ENCODE measurements around the gene RAB37. TPM values are rescaled to one million over a fixed set of nuclear protein-coding genes. Genes with fewer than 3 reads are reported as not detected.

The RAB37 gene
- total RNA-seq, 2 experiments from 2014 or later, result 2.1 to 2.3 TPM

- no peak for DNase-seq
- intact Hi-C loops (cut with micrococcal nuclease), result no loop called here
- CTCF ChIA-PET, result interaction anchor here (0.7 kb wide), 1 partner anchor 547 kb away, joined by 3 read pairs; no protein-coding TSS in a partner anchor
- Mint-ChIP-seq H3K27me3 (ENCODE audit: low read depth) (peaks cover 5% of the 10 kb centered on the region), H3K27ac (no peak overlapping the region), H3K36me3 (ENCODE audit: low read depth) (no peaks in the 10 kb centered on the region), H3K4me1 (ENCODE audit: low read depth) (peaks cover 7% of the 10 kb centered on the region), H3K9me3 (no peaks in the 10 kb centered on the region), H3K4me3 (no peak overlapping the region)
Observed at GRCh38 chr17:74711058-74711824, 25.8 kb upstream of the RAB37 start.

DNA sequence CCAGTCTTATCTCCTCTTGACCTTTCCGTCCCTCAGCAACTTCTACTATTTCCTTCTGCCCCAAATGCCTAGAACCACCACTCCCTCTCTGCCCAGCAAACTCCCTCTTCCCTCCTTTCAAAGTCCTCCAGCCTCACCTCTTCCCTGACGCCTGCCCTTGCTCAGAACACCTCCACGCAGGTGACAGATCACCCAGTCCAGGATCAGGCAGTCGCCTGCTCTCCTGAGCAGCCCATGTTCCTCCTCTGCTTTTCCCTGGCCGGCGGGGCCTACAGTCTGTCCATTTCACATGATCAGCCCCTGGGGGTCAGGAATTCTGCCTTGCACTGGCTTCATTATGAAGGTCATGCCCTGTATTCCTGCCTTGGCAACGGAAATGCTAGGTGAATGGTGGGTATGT, 24.8 kb upstream of the RAB37 start:
- CTCF ChIA-PET, result no interaction called here
- Mint-ChIP-seq H3K27me3 (ENCODE audit: low read depth) (peaks cover 5% of the 10 kb centered on the region), H3K4me1 (ENCODE audit: low read depth) (peaks cover 7% of the 10 kb centered on the region), H3K27ac (no peak overlapping the region), H3K4me3 (no peak overlapping the region), H3K36me3 (ENCODE audit: low read depth) (no peaks in the 10 kb centered on the region), H3K9me3 (no peaks in the 10 kb centered on the region)
- no peak for DNase-seq
- intact Hi-C loops (cut with micrococcal nuclease), result no loop called here

DNA sequence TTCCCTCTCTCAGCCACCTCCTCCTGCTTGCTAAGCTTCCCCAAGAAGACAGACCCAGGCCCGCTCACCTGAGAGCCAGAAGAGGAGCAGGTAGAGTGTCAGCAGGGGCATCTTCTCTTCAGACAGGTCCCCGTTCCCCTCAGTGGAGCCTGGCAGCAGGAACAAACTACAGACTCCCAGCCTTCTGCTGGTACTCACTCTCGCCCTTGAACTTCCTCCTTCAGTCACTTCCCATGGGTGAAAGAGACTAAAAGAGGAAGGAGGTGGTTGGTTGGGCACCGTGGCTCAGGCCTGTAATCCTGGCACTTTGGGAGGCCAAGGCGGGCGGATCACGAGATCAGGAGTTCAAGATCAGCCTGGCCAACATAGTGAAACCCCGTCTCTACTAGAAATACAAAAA, 24.3 kb upstream of the RAB37 start, which contains the start of gene CD300LF:
CD300LF (minus strand) TSS at position 168 of the 400 bp plus-strand sequence; CDS start at position 111, 57 bp downstream.
- DNase-seq, result no peak
- Mint-ChIP-seq H3K36me3 (ENCODE audit: low read depth) (no peaks in the 10 kb centered on the region), H3K9me3 (no peaks in the 10 kb centered on the region), H3K4me3 (no peak within 1 kb of the TSS), H3K27me3 (ENCODE audit: low read depth) (peaks cover 5% of the 10 kb centered on the region), H3K4me1 (ENCODE audit: low read depth) (peaks cover 7% of the 10 kb centered on the region), H3K27ac (no peak within 1 kb of the TSS)
- intact Hi-C loops (cut with micrococcal nuclease), result no loop called here
- CTCF ChIA-PET, result interaction anchor here (0.6 kb wide), 1 partner anchor 101 kb away, joined by 3 read pairs; no protein-coding TSS in a partner anchor

- intact Hi-C loops (cut with micrococcal nuclease), result no loop called here
- H3K4me1 Mint-ChIP-seq (ENCODE audit: low read depth), result peaks cover 7% of the 10 kb centered on the region
- H3K9me3 Mint-ChIP-seq, result no peaks in the 10 kb centered on the region
- peaks cover 5% of the 10 kb centered on the region for H3K27me3 Mint-ChIP-seq (ENCODE audit: low read depth)
- no peak for DNase-seq
- H3K27ac Mint-ChIP-seq, result no peak overlapping the region
- CTCF ChIA-PET, result interaction anchor here (0.6 kb wide), 1 partner anchor 101 kb away, joined by 3 read pairs; no protein-coding TSS in a partner anchor
- no peak overlapping the region for H3K4me3 Mint-ChIP-seq
- H3K36me3 Mint-ChIP-seq (ENCODE audit: low read depth), result no peaks in the 10 kb centered on the region
Observed at GRCh38 chr17:74713171-74713755, 23.8 kb upstream of the RAB37 start.

DNA sequence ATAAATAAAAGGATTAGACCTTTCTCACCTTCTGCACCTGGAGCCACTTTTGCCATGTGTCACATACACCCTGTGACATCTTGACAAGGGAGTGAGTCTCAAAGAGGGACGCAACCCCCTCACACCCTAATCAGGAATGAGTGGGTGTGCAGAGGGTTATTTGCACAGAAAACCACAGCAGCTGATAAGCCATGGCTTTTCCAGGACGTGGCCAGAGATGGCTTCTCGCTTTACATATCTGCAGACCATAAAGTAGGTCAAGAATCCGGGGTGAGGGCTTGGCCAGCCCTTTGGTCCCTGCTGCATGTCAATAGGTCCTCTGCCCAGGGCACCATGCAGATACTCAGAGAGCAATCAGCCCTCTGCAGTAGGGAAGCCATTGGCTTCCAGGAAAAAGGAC, 21.9 kb upstream of the RAB37 start:
- no peak for DNase-seq
- intact Hi-C loops (cut with micrococcal nuclease), result no loop called here
- CTCF ChIA-PET, result no interaction called here
- Mint-ChIP-seq H3K36me3 (ENCODE audit: low read depth) (no peaks in the 10 kb centered on the region), H3K27ac (no peak overlapping the region), H3K4me3 (no peak overlapping the region), H3K27me3 (ENCODE audit: low read depth) (peaks cover 5% of the 10 kb centered on the region), H3K9me3 (no peaks in the 10 kb centered on the region), H3K4me1 (ENCODE audit: low read depth) (peaks cover 7% of the 10 kb centered on the region)

DNA sequence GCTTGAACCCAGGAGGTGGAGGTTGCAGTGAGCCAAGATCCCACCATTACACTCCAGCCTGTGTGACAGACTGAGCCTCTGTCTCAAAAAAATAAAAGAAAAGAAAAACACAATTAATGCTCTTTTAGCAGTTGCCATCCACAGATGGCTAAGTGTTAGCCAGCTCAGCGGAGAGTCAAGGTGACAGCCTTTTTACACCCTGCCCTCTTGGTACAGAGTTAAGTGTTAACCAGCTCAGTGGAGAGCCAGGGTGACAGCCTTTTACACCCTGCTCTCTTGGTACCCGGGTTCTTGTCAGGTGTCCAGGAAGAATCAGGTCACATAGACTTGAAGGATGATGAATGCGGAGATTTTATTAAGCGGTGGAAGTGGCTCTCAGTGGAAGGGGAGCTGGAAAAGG, 16.6 kb upstream of the RAB37 start:
- Mint-ChIP-seq H3K9me3 (no peaks in the 10 kb centered on the region), H3K4me1 (ENCODE audit: low read depth) (no peaks in the 10 kb centered on the region), H3K27me3 (ENCODE audit: low read depth) (no peaks in the 10 kb centered on the region), H3K36me3 (ENCODE audit: low read depth) (no peaks in the 10 kb centered on the region), H3K4me3 (no peak overlapping the region), H3K27ac (no peak overlapping the region)
- CTCF ChIA-PET, result no interaction called here
- intact Hi-C loops (cut with micrococcal nuclease), result no loop called here
- no peak for DNase-seq

GRCh38 chr17:74722782-74723181, 14.3 kb upstream of the RAB37 start:
- no peak overlapping the region for H3K27ac Mint-ChIP-seq
- no peak overlapping the region for H3K4me3 Mint-ChIP-seq
- no peaks in the 10 kb centered on the region for H3K4me1 Mint-ChIP-seq (ENCODE audit: low read depth)
- no peaks in the 10 kb centered on the region for H3K27me3 Mint-ChIP-seq (ENCODE audit: low read depth)
- H3K9me3 Mint-ChIP-seq, result no peaks in the 10 kb centered on the region
- intact Hi-C loops (cut with micrococcal nuclease), result no loop called here
- DNase-seq, result no peak
- CTCF ChIA-PET, result interaction anchor here (1.0 to 1.1 kb wide), 2 partner anchors 14 to 66 kb away, joined by 3 to 4 read pairs; partner anchors contain the start of gene RAB37
- no peaks in the 10 kb centered on the region for H3K36me3 Mint-ChIP-seq (ENCODE audit: low read depth)

- no peaks in the 10 kb centered on the region for H3K36me3 Mint-ChIP-seq (ENCODE audit: low read depth)
- DNase-seq, result no peak
- no peaks in the 10 kb centered on the region for H3K4me1 Mint-ChIP-seq (ENCODE audit: low read depth)
- H3K27me3 Mint-ChIP-seq (ENCODE audit: low read depth), result no peaks in the 10 kb centered on the region
- H3K4me3 Mint-ChIP-seq, result no peak overlapping the region
- CTCF ChIA-PET, result no interaction called here
- no peaks in the 10 kb centered on the region for H3K9me3 Mint-ChIP-seq
- intact Hi-C loops (cut with micrococcal nuclease), result no loop called here
- no peak overlapping the region for H3K27ac Mint-ChIP-seq
Observed at GRCh38 chr17:74723891-74724290, 13.2 kb upstream of the RAB37 start.

DNA sequence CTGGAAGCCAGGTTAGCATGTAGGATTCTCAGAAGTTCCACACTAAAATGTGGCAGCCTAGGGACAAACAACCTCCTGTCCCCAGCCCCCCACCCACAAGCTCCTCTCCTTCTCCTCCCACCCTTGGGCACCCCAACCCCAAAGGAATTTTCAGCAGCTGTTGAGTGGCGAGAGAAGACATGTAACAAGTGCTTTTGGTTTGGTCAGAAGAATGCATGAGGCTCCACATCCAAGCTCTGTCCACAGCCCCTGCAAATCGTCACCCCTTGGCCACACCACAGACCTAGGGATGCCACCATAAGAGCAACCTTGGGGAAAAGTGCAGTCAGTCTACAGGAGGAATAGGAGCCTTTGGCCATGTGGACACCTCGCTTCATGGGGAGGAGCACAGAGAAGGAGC, 11.9 kb upstream of the RAB37 start:
- no peaks in the 10 kb centered on the region for H3K36me3 Mint-ChIP-seq (ENCODE audit: low read depth)
- intact Hi-C loops (cut with micrococcal nuclease), result no loop called here
- no peak overlapping the region for H3K27ac Mint-ChIP-seq
- DNase-seq, result no peak
- H3K9me3 Mint-ChIP-seq, result no peaks in the 10 kb centered on the region
- no peak overlapping the region for H3K4me3 Mint-ChIP-seq
- no peaks in the 10 kb centered on the region for H3K4me1 Mint-ChIP-seq (ENCODE audit: low read depth)
- CTCF ChIA-PET, result interaction anchor here (0.6 to 1.3 kb wide), 4 partner anchors 13 to 288 kb away, joined by 3 to 6 read pairs (median 3); no protein-coding TSS in a partner anchor
- H3K27me3 Mint-ChIP-seq (ENCODE audit: low read depth), result no peaks in the 10 kb centered on the region

GRCh38 chr17:74728033-74728701, 8.9 kb upstream of the RAB37 start:
- Mint-ChIP-seq H3K27ac (no peak overlapping the region), H3K4me3 (no peak overlapping the region), H3K4me1 (ENCODE audit: low read depth) (peaks cover 3% of the 10 kb centered on the region), H3K9me3 (no peaks in the 10 kb centered on the region), H3K36me3 (ENCODE audit: low read depth) (no peaks in the 10 kb centered on the region), H3K27me3 (ENCODE audit: low read depth) (no peaks in the 10 kb centered on the region)
- intact Hi-C loops (cut with micrococcal nuclease), result no loop called here
- DNase-seq, result no peak
- CTCF ChIA-PET, result no interaction called here

GRCh38 chr17:74728702-74729075, 8.4 kb upstream of the RAB37 start:
- CTCF ChIA-PET, result interaction anchor here (0.6 kb wide), 1 partner anchor 11 kb away, joined by 4 read pairs; no protein-coding TSS in a partner anchor
- H3K27ac Mint-ChIP-seq, result no peak overlapping the region

DNA sequence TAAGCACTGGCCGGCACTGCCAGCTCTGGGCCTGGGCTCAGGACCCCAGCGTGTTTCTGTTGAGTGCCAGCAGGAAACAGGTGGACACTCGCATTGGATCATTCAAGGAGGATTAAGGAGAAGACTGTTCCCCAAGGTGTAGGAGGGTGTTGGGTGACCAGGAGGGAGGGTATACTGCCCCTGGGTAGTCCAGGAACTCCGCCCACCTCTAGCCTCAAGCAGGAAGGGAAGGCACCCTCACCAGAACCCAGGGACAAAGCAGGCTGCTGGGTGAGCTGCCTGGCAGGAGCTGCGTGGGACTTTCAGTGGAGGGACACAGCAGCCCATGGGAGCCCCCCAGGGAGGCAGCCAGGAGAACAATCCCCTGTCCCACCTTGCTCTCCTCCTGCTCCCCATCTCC, 7.7 kb upstream of the RAB37 start:
- no peak for DNase-seq
- Mint-ChIP-seq H3K9me3 (no peaks in the 10 kb centered on the region), H3K27me3 (ENCODE audit: low read depth) (no peaks in the 10 kb centered on the region), H3K36me3 (ENCODE audit: low read depth) (no peaks in the 10 kb centered on the region), H3K27ac (no peak overlapping the region), H3K4me1 (ENCODE audit: low read depth) (peaks cover 3% of the 10 kb centered on the region), H3K4me3 (no peak overlapping the region)
- CTCF ChIA-PET, result no interaction called here
- intact Hi-C loops (cut with micrococcal nuclease), result no loop called here

More at GRCh38 chr17:74728702-74729075, 8.4 kb upstream of the RAB37 start:
- Mint-ChIP-seq H3K36me3 (ENCODE audit: low read depth) (no peaks in the 10 kb centered on the region), H3K4me3 (no peak overlapping the region), H3K27me3 (ENCODE audit: low read depth) (no peaks in the 10 kb centered on the region), H3K4me1 (ENCODE audit: low read depth) (peaks cover 3% of the 10 kb centered on the region), H3K9me3 (no peaks in the 10 kb centered on the region)
- no peak for DNase-seq
- intact Hi-C loops (cut with micrococcal nuclease), result no loop called here
